Posterior vena cava (tissue), 2 donors: ENCODE measurements around the gene PLPP3. TPM values are rescaled to one million over a fixed set of nuclear protein-coding genes. Genes with fewer than 3 reads are reported as not detected.
A peak's percentile ranks its signal among the peaks of the same experiment; 100 is the strongest.

Experiments
- DNase-seq: peaks from one replicate; pipeline ENCODE4 v3.0.0-alpha.2; 2020; ENCODE audit warnings: low spot score
- intact Hi-C, 2 donors: fragments of 100-400 bp; cut with DNase I; formaldehyde crosslinking; loops; one replicate each; pipeline versions ENCODE4 v1.14.1 to v1.14.2; 2022 to 2023
- total RNA-seq, 2 donors: library from RNA; stranded (reverse); fragmentation: NEBNext Ultra II Directional; extraction: Animal tissue kit (Norgen Biotek cat#: 25700); gene quantifications; one replicate each; pipeline ENCODE4 v1.2.1, GENCODE V29; 2021
- donor health status: DM: yes; HTN: yes; CAD: no.
- donor health status: DM: yes; HTN: yes; CAD: no.

Gene PLPP3
- total RNA-seq, 2 donors from 2014 or later, result 141 to 173 TPM

DNA sequence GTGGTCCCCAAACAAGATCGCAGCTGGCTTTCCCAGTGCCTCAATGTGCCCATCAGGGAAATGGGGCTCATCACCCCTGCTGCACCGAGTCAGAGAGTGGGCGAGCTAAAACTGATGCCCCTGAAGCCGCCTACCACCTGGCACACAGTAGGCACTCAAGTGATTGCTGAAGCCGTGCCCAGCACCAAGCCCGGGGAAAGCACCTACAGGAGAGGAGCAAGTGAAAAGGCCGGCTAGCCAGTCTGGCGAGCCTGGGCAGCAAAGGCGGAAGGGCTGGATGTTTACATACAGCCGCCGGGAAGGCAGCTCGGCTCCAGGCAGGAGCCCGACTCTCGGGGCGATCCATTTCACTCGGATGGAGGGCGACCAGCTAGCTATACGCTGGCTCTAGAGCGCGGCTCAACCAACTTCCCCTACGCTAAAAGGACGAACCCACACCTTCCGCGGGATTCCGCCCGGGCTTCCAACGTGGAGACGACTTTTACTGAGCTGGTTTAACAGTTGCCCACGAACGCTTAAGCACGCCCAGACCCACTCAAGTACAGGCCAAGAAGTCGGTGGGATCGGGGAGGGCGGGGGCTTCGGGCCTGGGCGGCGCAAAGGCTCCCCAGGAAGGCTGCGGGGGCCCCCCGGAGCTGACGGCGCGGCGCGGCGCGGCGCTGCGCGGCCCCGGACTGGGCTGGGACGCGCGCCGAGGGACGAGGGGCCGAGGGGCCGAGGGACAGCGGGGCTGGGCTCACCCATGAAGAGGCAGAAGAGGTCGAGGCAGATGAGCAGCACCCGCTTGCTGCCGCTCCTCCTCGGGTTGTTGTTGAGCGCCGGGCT, 1.0 kb downstream of the PLPP3 start:
- intact Hi-C loops, result no loop called here
- peak; percentile 88 for DNase-seq

DNA sequence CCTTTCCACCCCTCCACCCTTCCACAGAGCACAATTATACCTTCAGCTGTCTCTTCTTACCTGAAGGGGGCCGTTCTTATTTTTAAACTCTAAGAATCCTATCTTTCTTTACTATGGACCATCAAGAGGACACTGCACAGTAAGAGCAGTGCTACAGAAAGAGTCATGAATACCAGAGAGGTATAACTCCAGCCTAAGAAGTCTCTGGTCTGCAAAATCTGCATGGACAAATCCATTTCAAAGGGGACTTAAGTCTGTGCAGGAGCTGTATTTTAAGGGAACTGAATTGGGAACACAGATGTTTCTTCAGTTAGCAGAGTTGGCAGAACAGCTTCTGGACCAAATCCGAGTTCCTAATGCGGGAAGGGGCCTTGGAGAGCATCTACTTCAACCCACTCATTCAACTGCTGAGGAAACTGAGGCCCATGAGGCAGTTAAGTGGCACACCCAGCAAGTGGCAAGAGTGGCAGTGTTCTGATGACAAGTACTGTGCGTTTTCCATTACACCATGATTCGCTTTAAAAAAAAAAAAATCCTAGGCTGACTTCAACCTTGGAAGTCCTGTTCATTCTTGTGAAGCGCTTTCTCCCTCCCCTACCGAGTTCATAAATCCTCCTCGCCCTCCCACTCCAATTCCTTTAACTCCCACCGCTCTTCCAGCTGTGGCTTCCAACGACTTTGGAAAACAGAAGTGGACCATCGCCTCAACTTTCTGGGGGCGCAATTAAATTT, 1.8 kb downstream of the PLPP3 start:
- DNase-seq, result no peak
- intact Hi-C loops, result no loop called here

DNA sequence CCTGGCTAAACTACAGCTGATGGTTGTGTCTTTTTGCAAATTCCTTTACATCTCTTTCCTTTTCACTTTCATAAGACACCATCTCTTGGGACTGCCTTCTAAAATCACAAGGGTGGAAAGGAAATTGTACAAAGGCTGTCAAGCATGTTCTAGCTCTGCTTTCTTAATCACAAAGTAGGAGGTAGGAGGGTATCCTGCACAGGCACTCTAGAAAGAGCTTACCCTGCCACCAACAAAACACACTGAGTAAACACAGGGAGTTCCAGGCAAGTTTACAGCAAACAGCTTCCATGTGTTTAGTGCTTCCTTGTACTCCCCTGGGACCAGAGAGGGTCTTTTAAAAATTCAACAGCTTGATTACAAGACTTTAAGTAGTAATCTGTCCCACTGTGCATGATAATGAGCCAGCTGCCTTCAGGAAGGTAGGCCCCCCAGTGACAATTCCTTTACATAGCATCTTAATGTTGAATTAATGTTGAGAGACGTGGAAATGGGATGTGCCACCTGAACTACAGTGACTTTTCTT, 2.4 kb downstream of the PLPP3 start:
- intact Hi-C loops, result no loop called here
- no peak for DNase-seq

DNA sequence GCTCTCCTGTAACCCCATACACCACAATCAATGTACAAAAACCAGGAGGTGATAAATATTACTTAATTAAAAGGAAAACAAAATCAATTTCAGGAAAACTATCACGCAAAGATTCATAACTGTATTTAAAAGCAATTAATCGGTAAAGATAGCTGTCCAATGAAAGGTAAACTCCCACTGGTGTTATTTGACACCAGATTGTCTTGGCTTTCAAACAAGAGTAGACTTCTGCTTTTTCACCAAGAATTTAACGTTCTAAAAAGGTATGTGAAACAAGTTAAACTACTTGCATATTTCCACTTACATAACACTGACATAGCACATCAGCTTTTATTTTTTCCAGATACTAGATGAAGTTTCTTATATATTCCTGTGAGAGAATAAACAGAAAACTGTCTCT, 3.5 kb downstream of the PLPP3 start:
- intact Hi-C loops, result no loop called here
- DNase-seq, result no peak

DNA sequence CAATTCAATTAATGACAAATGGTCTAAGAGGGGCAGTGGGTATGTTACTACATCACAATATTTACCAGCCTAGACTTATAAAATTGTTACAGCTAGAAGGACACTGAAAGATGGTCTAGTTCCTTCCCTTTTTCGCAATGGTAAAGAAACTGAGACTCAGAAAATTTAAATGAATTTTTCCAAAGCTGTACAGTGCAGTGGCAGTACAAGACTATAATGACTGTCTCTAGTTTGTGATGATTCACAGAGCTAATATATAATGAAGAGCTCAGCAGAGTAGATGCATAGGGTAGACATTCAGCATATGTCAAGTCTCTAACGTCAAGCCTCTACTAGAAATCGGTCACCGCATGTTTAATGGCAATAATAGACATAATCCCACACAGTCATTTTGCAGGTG, 4.6 kb downstream of the PLPP3 start:
- no peak for DNase-seq

DNA sequence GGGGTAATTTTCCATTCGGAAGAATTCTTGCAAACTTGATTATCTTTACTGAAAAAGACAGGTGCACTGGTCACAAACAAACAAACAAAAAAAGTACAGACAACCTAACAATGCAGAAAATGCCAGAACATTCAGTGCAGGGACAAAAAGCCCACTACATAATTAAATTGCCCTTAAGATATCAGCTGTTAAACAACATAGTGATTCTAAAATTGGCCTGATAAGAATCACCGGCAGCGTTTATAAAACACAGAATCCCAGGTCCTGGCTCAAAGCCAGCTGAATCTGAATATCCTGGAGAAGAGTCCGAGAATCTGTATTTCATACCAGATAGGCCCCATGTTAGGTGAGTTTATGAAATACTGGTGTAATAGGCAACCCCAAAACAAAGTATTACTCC, 6.1 kb downstream of the PLPP3 start:
- DNase-seq, result no peak
- intact Hi-C loops, result no loop called here

More for the DNA sequence above, 4.6 kb downstream of the PLPP3 start:
- intact Hi-C loops, result no loop called here

DNA sequence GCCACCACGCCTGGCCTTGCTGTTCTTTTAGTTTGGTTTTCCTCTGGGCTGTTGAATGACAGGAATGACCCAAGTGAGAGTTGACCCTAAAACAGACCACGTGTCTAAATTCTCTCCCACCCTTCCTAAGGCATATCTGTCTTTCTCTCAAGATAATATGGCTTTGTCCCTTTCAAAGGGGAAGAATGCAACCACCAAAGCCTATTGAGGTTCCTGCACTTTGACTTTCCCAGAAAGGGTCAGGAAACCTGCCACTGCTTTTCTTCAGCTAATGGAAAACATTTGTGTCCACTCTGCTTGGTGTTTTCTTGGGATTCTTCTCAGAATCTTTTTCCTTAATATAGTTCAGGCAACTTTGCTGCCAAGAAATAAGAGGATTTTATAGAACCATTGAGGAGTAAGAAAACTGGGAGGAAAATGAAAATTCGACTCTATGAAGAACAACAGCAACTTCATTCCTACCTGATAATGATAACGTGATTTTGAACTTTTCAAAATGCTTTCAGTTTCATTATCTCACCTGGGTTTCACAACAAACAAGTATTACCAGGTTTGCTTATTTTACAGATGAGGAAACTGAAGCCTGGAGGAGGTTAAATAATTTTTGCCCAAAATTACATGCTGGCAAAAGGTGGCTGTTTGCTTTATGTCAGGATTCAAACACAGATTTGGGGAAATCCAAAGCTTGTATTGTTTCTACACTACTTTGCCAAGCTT, 6.9 kb downstream of the PLPP3 start:
- no peak for DNase-seq
- intact Hi-C loops, result no loop called here

DNA sequence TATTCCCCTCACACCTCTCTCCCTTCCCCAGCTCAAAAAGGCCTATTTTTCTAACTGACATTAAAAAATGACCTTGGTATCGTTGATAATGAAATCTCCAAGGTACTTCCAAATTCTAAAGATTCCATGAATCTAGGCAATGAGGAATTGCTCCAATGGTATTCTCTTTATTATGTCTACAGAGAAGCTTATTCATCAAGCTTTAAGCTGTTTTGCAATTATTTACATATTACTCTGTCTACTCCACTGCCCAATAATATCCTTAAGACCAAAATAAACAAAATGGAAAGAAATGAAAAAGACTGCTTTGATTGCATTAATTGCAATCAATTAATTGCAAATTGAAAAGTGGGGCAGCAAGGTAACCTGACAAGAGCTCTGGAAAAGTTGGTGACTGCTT, 7.9 kb downstream of the PLPP3 start:
- DNase-seq, result no peak
- intact Hi-C loops, result no loop called here

DNA sequence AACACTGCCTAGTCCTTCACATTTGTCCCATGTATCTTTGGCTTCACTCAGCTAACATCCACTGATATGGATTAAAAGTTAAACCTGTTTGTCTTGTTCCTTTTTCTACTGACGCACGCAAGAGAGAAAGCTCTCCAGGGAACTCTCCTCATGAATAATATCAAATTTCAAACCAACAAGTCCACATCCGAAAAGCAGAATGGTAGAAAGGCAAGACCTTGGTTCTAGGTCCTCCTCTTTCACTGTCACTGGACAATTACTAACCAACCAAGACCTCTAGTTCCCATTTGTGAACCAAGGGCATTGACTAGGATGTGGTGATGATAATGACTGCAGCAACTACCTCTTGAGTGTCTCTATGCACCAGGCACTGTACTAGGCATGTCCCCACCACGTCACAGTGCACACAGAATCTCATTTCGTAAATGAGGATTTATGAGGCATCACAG, 8.4 kb downstream of the PLPP3 start:
- intact Hi-C loops, result no loop called here
- no peak for DNase-seq

DNA sequence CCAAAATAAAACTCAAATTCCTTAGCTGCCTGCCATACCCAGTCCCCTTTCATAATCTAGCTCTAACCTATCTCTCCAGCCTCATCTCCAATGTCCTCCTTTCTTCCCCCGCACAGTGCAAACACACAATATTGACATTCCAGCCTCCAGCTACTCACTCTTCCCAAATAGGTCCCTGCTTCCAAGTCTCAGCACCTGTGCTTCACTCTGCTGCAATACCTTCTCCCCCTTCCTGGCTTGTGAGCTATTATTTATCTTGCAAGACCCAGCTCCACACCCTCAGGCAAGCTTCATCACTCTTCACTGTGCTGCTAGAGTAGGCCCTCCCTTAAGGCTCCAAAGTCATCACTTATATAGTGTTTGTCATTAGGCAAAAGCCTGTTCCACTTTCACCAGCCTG, 9.7 kb downstream of the PLPP3 start:
- intact Hi-C loops, result no loop called here

DNA sequence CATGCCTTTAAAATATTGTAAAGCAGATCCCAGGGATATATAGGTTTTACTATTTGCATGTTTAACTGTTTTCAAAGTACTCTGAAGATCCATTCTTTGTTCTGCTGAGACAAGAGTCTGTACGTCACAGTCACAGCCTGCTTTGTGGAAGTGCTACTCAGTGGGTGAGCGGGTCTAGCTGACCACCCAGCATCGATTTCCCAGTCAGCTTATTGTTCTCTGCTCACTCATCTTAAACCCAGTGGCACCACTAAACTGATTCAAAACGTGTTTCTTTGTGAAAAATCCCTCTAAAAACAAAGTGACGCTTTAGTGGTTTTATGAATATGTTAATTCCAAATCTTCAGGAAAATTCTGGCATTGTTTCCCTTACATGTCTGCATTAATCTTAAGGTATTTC, 12.4 kb downstream of the PLPP3 start:
- DNase-seq, result no peak
- intact Hi-C loops, result no loop called here

More for the DNA sequence above, 9.7 kb downstream of the PLPP3 start:
- DNase-seq, result no peak

DNA sequence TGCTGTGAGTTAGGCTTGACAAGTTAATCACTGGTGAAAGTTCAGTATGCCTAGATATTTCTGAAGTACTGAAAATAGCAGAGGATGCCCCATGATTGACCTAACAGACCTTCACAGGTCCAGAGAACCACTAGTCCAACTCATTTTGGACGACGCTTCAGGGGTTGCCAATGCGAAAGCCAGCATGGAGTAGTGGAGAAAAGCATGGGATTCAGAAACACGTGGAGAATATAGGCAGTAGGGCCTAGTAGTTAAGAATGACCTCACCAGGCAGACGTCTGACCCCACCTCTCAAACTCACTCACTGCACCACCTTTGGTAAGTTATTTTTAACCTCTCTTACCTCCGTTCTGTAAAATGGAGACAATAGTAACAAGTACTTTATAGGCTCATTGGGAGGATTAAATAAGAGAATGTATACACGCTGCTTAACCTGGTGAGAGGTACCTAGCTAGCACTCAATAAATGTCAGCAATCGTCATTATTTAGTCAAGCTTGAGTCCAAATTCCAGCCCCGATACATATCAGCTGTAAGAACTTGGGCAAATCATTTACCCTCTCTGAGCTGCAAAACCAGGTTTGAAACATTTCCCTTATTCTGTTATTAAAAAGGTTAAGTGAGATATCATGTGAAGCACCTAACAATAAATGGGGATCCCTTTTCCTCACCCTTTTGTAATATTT, 13.2 kb downstream of the PLPP3 start:
- intact Hi-C loops, result no loop called here
- DNase-seq, result no peak

DNA sequence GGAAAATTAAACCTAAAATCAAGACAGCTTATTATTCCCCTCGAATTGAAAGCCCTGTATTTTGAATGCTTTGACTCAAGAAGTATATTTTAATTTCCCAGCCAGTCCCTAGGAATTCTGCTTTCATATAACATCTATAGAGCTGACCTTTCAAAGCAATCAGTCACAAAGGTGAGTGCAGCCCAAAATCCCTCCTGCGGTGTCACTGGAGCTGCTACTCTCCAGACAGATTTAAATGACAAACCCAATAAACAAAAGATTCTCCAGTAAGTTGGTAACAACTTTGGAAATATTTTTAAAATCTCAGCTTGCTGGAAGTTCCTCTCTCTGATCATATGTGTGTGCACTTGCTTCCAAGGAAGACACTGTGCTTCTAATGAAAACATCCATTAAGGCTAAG, 14.7 kb downstream of the PLPP3 start:
- no peak for DNase-seq
- intact Hi-C loops, result no loop called here

DNA sequence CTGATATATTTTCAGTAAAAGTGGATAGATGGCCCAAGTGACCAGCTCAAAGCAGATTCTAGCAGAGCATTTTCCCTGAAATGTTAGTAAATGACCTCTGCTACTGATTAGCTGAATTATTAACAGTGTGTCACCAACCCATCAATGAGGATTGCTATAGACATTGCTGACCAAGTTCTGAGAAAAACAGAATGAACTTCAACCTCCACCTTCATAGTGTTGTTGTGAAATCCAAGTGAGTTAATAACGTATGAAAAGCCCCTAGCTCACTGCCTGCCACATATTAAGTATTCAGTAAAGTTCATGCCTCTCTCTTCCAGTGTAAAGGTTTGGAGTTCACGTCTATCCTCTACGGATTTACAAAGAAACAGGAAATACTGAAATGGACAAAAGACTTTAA, 15.8 kb downstream of the PLPP3 start:
- intact Hi-C loops, result no loop called here
- DNase-seq, result no peak

DNA sequence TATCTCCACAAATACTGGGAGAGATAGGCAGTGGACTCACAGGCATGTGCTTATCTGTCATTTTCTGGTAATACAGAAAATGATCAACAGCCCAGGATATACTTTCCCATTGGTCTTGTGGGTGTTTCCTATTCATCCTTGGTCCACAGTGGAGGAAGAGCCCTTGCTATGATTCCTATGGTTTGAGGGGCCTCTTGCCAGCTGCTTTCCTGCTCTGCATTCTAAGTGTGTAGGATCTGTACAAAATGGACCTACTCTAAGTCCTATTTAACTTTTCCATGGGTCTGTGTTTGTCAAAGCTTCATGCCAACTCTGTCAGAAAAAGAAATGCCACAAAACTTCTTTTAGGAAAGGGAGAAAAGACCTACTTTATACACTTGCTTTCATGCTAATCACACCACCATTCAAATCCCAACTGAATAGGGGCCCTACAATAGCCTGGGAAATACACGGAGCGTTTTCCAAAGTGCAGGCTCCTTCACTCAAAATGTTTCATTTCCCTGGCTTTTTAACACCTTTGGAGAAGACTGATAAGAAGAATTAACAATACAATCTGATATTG, 16.4 kb downstream of the PLPP3 start:
- DNase-seq, result no peak
- intact Hi-C loops, result no loop called here

DNA sequence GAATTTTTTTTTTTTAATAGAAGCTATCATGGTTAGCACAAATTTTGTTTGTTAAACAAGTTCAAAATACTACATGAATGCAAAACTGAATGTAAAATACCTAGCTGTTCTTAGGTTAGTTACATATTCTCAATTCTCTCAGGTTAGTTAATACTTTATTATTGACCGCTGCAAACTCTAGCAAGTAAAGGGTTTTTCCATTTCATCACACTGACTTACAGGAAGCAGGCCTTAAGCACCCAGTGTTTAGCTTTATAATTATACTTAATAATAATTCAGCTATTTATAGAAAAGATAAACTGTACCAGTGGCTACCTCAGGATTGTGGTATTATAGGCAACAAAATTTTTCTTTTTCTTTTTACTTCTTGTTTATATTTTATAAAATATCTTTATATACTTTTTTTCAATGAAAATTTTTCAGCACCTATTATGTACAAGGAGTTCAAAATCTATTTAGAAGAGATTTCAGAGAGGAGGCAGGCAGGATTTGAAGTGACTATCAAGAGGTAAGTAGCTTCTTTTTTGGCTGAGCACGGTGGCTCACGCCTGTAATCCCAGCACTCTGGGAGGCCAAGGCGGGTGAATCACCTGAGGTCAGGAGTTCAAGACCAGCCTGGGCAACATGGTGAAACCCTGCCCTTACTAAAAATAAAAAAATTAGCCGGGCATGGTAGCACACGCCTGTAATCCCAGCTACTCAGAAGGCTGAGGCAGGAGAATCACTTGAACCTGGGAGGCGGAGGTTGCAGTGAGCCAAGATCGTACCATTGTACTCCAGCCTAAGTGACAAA, 17.9 kb downstream of the PLPP3 start:
- intact Hi-C loops, result no loop called here
- no peak for DNase-seq

DNA sequence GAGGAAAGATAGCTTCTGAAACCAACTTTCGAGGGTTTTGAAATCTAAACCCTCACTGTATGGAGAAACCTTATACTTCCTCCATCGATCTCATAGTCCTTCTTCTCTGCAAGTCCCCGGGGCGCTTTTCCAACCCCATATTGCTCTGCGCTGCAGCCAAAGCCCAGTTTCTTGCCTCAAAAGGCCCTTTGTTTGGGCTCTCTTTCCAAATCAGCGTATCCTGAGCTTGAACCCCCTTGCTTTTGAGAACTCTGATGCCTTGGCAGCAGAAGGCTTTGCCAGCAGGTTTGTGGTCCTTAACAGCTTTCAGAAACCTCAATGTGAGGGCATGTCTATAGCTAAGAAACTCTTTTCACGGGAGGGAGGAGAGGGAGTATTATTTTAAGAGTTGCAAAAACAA, 21.6 kb downstream of the PLPP3 start:
- intact Hi-C loops, result no loop called here
- no peak for DNase-seq

DNA sequence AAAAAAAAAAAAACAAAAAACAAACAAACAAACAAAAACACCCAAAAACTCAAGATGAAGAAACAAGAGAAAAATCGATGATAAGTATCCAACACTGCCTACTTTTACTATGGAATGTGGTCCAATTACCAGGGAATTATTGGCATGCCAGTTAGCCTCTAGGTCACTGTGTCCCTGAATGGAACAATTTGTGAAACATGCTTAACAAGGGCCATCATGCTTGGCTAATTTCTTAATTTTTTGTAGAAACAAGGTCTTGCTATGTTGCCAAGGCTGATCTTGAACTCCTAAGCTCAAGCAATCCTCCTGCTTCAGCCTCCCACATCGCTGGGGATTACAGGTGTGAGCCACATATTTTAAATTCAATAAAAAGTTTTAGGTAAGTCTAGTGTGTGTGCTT, 23.9 kb downstream of the PLPP3 start:
- intact Hi-C loops, result no loop called here
- no peak for DNase-seq
